Measurements from ENCODE around the gene NDFIP2. TPM values are rescaled to one million over a fixed set of nuclear protein-coding genes. Genes with fewer than 3 reads are reported as not detected.

NDFIP2 gene
- polyA plus RNA-seq, 1 donor (not counting 4 experiments of a cell fraction or from before 2014, with no cell fraction given), result 244 TPM

DNA sequence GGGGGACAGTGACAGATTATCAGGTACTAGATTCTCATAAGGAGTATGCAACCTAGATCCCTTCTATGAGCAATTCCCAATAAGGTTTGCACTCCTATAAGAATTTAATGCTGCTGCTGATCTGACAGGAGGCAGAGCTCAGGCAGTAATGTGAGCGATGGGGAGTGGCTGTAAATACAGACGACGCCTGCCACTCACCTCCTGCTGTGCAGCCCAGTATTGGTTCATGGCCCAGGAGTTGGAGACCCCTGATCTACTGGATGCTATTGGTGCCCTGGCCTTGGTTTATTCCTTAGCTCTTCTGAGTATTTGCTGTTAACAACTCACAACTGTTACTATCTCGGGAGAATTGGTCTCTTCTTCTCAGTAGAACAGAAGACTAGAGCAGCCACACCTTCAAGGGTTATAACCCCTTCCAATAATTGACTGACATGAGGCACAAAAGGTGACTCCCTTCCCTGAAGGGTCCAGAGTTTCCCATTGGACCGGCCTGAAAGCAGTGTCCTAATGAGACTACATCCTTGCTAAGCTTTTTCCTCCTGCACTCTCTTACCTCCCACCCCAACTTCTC lies 39.9 kb upstream of the NDFIP2 start:
- DNase-seq (ENCODE audit: low read depth, low spot score) (no peak), FAIRE-seq (no peak)
- Histone ChIP-seq H2AFZ (ENCODE audit: control insufficient read depth, low read length) (no peak overlapping the region), H3K27me3 (ENCODE audit: control insufficient read depth, extremely low read depth, insufficient read depth, low read length) (no peaks in the 10 kb centered on the region), H3K9me1 (ENCODE audit: control insufficient read depth, extremely low read depth, insufficient read depth, low read length) (no peaks in the 10 kb centered on the region), H3K9me3 (ENCODE audit: control insufficient read depth, low read depth, low read length) (no peaks in the 10 kb centered on the region), H3K36me3 (ENCODE audit: control insufficient read depth in 2 of 2, extremely low read depth in 1 of 2, insufficient read depth in 2 of 2, low read length in 2 of 2) (no peaks in the 10 kb centered on the region), H3K79me2 (ENCODE audit: control insufficient read depth, insufficient read depth, low read length) (no peaks in the 10 kb centered on the region), H3K4me3 (ENCODE audit: control insufficient read depth in 2 of 3, extremely low read depth in 1 of 3, insufficient read depth in 2 of 3, low read depth in 1 of 3, low read length in 3 of 3) (no peak overlapping the region), H3K27ac (ENCODE audit: control insufficient read depth, insufficient read depth, low read length) (no peak overlapping the region), H3K4me1 (ENCODE audit: control insufficient read depth, extremely low read depth, insufficient read depth, low read length) (no peaks in the 10 kb centered on the region), H4K20me1 (ENCODE audit: control insufficient read depth, extremely low read depth, insufficient read depth, low read length) (no peaks in the 10 kb centered on the region), H3K9ac (ENCODE audit: control insufficient read depth, extremely low read depth, insufficient read depth, low read length) (no peak overlapping the region), H3K4me2 (ENCODE audit: control insufficient read depth, extremely low read depth, insufficient read depth, low read depth, low read length) (no peak overlapping the region)
- dilution Hi-C loops (cut with MboI; ENCODE audit: extremely low pct_ligation_motif_present, low sequenced_read_pairs), result no loop called here
- TF ChIP-seq EZH2 (IDR thresholded peaks at IDR 0.05; ENCODE audit: low read length), result no peak
- TF ChIP-seq, protein P1, sequence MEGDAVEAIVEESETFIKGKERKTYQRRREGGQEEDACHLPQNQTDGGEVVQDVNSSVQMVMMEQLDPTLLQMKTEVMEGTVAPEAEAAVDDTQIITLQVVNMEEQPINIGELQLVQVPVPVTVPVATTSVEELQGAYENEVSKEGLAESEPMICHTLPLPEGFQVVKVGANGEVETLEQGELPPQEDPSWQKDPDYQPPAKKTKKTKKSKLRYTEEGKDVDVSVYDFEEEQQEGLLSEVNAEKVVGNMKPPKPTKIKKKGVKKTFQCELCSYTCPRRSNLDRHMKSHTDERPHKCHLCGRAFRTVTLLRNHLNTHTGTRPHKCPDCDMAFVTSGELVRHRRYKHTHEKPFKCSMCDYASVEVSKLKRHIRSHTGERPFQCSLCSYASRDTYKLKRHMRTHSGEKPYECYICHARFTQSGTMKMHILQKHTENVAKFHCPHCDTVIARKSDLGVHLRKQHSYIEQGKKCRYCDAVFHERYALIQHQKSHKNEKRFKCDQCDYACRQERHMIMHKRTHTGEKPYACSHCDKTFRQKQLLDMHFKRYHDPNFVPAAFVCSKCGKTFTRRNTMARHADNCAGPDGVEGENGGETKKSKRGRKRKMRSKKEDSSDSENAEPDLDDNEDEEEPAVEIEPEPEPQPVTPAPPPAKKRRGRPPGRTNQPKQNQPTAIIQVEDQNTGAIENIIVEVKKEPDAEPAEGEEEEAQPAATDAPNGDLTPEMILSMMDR (optimal IDR thresholded peaks at IDR 0.05 in 1 of 3, IDR thresholded peaks at IDR 0.05 in 1 of 3, conservative IDR thresholded peaks at IDR 0.05 in 1 of 3; ENCODE audit: extremely low read depth in 1 of 3, insufficient read depth in 2 of 3, low read length in 3 of 3), result no peak

DNA sequence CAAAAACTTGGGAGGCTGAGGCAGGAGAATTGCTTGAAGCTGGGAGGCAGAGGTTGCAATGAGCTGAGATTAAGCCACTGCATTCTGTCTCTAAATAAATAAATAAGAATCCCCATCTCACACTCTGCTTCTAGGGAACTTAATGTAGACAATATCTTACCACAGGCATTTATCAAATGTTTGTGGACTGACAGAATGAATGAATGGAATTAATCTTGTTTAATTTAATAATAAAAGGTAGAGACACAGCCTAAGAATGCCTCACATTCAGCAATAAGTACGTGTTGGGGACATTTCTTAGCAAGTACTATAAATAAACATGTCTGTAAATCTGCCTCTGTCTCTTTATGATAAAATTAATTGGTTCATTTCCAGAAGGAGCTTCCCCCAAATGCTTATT lies 38.7 kb upstream of the NDFIP2 start:
- H3K9ac ChIP-seq (ENCODE audit: control insufficient read depth, extremely low read depth, insufficient read depth, low read length), result no peak overlapping the region
- no peaks in the 10 kb centered on the region for H3K9me1 ChIP-seq (ENCODE audit: control insufficient read depth, extremely low read depth, insufficient read depth, low read length)
- TF ChIP-seq, protein P1 (optimal IDR thresholded peaks at IDR 0.05 in 1 of 3, IDR thresholded peaks at IDR 0.05 in 1 of 3, conservative IDR thresholded peaks at IDR 0.05 in 1 of 3; ENCODE audit: extremely low read depth in 1 of 3, insufficient read depth in 2 of 3, low read length in 3 of 3), result no peak
- TF ChIP-seq EZH2 (IDR thresholded peaks at IDR 0.05; ENCODE audit: low read length), result no peak
- no peak overlapping the region for H3K27ac ChIP-seq (ENCODE audit: control insufficient read depth, insufficient read depth, low read length)
- FAIRE-seq, result no peak
- no peak overlapping the region for H3K4me3 ChIP-seq (ENCODE audit: control insufficient read depth in 2 of 3, extremely low read depth in 1 of 3, insufficient read depth in 2 of 3, low read depth in 1 of 3, low read length in 3 of 3)
- DNase-seq (ENCODE audit: low read depth, low spot score), result no peak
- H3K36me3 ChIP-seq (ENCODE audit: control insufficient read depth in 2 of 2, extremely low read depth in 1 of 2, insufficient read depth in 2 of 2, low read length in 2 of 2), result no peaks in the 10 kb centered on the region
- H3K9me3 ChIP-seq (ENCODE audit: control insufficient read depth, low read depth, low read length), result no peaks in the 10 kb centered on the region
- H3K27me3 ChIP-seq (ENCODE audit: control insufficient read depth, extremely low read depth, insufficient read depth, low read length), result no peaks in the 10 kb centered on the region
- H4K20me1 ChIP-seq (ENCODE audit: control insufficient read depth, extremely low read depth, insufficient read depth, low read length), result no peaks in the 10 kb centered on the region
- no peaks in the 10 kb centered on the region for H3K79me2 ChIP-seq (ENCODE audit: control insufficient read depth, insufficient read depth, low read length)
- H3K4me2 ChIP-seq (ENCODE audit: control insufficient read depth, extremely low read depth, insufficient read depth, low read depth, low read length), result no peak overlapping the region
- H2AFZ ChIP-seq (ENCODE audit: control insufficient read depth, low read length), result no peak overlapping the region
- H3K4me1 ChIP-seq (ENCODE audit: control insufficient read depth, extremely low read depth, insufficient read depth, low read length), result no peaks in the 10 kb centered on the region
- dilution Hi-C loops (cut with MboI; ENCODE audit: extremely low pct_ligation_motif_present, low sequenced_read_pairs), result no loop called here
